WI38 (cell line): Measurements from ENCODE around the gene ANKRD52.
A peak's percentile ranks its signal among the peaks of the same experiment; 100 is the strongest.
"Not testable (repeated sequence)": the region's sequence is repeated elsewhere in the genome, so short reads cannot be mapped to it uniquely, and the experiment has no call there.

ENCODE experiments used
- H3K4me3 ChIP-seq: 2 replicates; pipeline ENCODE4 v1.5.1; 2011; ENCODE audit warnings: low read depth, mild to moderate bottlenecking, control low read depth, low read length
- TF ChIP-seq, protein P1 (sequence below): IDR thresholded peaks from 2 replicates; pipeline ENCODE4 v1.5.1; 2012; ENCODE audit warnings: low read depth, mild to moderate bottlenecking, control low read depth, low read length

ANKRD52 gene

DNA sequence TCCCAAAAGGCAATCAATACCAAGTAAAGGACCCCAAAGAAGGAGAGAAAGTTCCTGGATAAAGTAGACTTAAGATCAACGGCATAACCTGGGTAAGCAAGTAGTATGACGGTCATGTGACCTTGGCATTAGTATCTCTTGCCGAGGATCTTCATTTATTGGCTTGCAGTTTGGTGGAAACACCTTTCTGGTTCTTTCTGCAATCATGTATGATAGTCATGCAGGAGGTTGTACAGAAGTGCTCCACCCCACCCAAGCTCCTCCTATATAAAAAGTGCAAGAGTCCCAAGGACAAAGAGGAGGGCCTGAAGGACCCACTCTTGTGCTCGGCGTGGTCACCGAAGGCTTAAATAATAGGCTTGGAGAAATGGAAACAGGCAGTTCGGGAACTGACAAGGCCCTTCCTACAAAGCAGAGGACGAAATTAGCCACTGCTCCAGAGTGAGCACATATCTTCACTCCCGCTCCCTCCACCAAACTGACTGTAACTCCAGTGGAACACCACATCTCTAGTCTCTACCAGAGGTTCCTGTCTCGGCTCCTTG, 41.2 kb upstream of the ANKRD52 start:
- TF ChIP-seq, protein P1, sequence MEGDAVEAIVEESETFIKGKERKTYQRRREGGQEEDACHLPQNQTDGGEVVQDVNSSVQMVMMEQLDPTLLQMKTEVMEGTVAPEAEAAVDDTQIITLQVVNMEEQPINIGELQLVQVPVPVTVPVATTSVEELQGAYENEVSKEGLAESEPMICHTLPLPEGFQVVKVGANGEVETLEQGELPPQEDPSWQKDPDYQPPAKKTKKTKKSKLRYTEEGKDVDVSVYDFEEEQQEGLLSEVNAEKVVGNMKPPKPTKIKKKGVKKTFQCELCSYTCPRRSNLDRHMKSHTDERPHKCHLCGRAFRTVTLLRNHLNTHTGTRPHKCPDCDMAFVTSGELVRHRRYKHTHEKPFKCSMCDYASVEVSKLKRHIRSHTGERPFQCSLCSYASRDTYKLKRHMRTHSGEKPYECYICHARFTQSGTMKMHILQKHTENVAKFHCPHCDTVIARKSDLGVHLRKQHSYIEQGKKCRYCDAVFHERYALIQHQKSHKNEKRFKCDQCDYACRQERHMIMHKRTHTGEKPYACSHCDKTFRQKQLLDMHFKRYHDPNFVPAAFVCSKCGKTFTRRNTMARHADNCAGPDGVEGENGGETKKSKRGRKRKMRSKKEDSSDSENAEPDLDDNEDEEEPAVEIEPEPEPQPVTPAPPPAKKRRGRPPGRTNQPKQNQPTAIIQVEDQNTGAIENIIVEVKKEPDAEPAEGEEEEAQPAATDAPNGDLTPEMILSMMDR, result no peak
- H3K4me3 ChIP-seq, result peak overlapping the region; percentile 91

DNA sequence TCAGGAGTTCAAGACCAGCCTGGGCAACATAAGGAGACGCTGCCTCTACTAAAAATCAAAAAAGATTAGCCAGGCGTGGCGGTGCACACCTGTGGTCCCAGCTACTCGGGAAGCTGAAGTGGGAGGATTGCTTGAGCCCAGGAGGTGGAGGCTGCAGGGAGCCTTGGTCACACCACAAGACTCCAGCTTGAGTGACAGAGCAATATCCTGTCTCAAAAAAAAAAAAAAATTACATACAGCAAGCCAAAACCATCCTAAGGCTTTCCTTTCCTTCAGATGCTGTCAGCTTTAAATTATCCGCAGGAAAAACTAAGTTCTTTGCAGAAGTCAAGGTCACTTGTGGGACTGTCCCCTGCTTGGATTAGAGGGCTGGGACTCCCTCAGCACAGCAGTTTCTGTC, 40.6 kb upstream of the ANKRD52 start:
- TF ChIP-seq, protein P1, result no peak

DNA sequence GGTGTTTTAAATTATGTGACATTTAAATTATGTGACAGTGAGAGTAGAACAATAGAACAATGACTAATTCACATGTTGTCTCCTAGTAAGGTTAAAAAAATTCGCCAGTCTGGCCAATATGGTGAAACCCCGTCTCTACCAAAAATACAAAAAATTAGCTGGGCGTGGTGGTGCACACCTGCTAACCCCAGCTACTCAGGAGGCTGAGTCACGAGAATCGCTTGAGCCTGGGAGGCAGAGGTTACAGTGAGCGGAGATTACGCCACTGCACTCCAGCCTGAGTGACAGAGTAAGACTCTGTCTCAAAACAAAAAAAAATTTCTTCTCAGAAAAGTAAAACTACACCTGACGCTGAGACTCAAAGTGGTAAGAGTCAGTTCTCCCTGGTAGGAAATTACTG, 39.2 kb upstream of the ANKRD52 start:
- TF ChIP-seq, protein P1, result no peak
- H3K4me3 ChIP-seq, result no peak overlapping the region

More for the DNA sequence above, 40.6 kb upstream of the ANKRD52 start:
- peak overlapping the region; percentile 91 for H3K4me3 ChIP-seq

DNA sequence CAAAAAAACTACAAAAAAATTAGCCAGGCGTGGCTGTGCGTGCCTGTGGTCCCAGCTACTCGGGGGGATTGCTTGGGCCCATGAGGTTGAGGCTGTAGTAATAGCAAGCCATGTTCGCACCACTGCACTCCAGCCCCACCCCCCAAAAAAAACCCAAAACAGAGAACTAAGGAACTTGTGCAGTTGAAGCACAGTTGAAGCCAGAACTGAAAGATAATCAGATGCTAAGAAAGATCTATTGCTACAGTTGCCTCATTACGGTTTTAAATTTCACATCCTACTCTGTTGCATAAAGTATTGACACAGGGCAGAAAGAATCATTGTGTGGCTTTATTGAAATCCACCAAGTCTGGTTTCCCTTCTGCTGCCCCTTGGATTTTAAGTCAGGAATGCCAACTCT, 38.1 kb upstream of the ANKRD52 start:
- H3K4me3 ChIP-seq, result no peak overlapping the region

DNA sequence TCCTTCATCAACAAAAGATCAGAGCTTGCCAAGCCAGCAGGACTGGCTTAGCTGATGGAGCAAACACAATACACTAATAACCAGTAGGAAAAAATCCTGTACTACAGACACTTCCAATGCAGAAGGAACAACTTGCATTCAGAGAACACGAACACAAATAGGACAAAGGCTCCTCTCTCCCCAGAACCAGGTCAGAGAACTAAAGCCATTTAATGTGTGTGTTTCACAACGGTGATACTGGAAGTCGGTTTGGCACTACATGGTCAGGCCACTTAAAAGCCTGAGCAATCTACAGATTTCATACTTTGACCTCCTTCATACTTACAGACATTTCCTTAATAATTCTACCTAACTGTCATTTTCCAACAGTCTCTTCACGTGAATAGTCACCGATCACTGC, 35.6 kb upstream of the ANKRD52 start:
- TF ChIP-seq, protein P1, result no peak
- no peak overlapping the region for H3K4me3 ChIP-seq

More for the DNA sequence above, 38.1 kb upstream of the ANKRD52 start:
- TF ChIP-seq, protein P1, result no peak

DNA sequence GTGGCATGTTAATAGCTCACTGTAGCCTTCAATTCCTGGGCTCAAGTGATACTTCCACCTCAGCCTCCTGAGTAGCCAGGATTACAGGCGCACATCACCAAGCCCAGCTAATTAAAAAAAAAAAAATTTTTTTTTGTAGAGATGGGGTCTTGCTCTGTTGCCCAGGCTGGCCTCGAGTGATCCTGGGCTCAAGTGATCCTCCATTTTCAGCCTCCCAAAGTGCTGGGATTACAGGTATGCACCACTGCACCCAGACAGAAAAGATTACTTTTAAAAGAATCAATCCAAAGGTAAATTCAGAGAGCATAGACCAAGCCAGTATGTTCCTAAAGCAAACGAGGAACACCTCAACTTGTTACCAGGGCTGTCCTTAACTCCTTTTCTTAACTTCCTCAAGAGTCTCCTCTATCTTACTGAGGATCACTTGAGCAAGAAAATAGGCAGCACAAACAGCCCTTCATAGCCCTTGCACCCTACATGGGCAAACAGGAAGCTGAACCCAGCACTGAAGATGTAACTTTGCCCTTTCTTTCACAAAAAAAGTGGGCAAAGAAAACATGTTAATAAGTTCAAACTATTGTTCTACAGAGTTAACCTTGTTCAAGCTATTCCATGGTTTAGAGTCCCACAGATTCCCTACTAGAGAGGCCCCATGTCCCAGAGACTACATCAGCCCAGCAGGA, 30.7 kb upstream of the ANKRD52 start:
- TF ChIP-seq, protein P1, result no peak
- no peak overlapping the region for H3K4me3 ChIP-seq

DNA sequence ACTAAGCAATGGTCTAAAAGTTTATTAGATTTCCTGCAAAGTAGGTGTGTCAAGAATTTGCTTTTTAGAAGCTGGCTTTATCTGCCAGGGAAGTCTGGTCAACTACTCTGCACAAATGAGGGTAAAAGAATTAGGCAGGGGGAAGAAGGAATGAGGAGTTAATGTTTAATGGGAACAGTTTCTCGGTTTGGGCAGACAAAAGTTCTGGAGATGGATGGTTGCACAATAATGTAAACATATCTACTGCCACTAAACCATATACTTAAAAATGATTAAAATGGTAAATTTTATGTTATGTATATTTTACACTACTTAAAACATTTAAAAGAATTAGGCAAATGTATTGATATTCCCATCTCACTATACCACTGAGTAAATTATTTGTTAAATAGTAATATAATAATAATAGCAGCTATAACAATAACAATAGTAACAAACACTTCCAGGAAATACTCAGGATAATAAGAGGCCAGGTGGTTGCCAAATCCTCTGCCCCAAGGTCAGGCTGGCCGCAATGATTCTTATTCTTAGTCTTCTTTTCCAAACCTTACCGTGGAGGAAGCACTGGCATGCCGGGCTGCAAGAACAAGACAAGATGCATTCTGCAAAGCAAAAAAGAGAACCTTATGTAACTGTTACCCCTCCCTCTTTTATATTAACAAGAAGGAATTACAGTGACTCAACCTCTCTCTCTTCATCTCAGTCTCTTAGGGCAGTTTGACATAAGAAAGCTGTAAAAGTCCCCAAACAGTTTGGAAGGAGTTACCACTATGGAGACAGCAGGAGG, 28.1 kb upstream of the ANKRD52 start:
- no peak overlapping the region for H3K4me3 ChIP-seq
- TF ChIP-seq, protein P1, result no peak

DNA sequence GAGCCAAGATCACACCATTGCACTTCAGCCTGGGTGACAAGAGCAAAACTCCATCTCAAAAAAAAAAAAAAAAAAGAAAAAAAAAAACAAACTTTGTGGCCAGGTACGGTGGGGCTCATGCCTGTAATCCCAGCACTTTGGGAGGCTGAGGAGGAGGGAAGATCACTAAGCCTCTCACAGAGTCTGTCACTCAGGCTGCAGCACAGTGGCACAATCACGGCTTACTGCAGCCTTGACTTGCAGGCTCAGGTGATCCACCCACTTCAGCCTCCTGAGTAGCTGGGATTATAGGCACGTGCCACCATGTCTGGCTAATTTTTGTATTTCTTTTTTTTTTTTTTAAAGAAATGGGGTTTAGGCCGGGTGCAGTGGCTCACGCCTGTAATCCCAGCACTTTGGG, 26.1 kb upstream of the ANKRD52 start:
- H3K4me3 ChIP-seq, result not testable (repeated sequence)
